Endodermal cell (in vitro differentiated cells): ENCODE results near the gene MEF2B. TPM values are rescaled to one million over a fixed set of nuclear protein-coding genes. Genes with fewer than 3 reads are reported as not detected.
"Not testable (repeated sequence)": the region's sequence is repeated elsewhere in the genome, so short reads cannot be mapped to it uniquely, and the experiment has no call there.

Experiments
- DNase-seq: peaks from one replicate; pipeline ENCODE4 v3.0.0-alpha.2; 2017
- H3K27ac ChIP-seq: 2 replicates; pipeline ENCODE4 v1.5.1; 2013; ENCODE audit warnings: mild to moderate bottlenecking, low read depth, low read length, moderate library complexity
- H3K27me3 ChIP-seq: 2 replicates; pipeline ENCODE4 v1.6.1; 2013; ENCODE audit warnings: mild to moderate bottlenecking, low read length, moderate library complexity; ENCODE audit not compliant: insufficient read depth, control insufficient read depth, poor library complexity, severe bottlenecking
- H3K36me3 ChIP-seq: 2 replicates; pipeline ENCODE4 v1.7.0; 2013; ENCODE audit warnings: mild to moderate bottlenecking, low read length, moderate library complexity; ENCODE audit not compliant: control insufficient read depth, insufficient read depth
- H3K4me1 ChIP-seq: one replicate; pipeline ENCODE4 v1.7.0; 2013; ENCODE audit warnings: low read length; ENCODE audit not compliant: control insufficient read depth, insufficient read depth
- H3K4me3 ChIP-seq: 2 replicates; pipeline ENCODE4 v1.5.1; 2013; ENCODE audit warnings: mild to moderate bottlenecking, low read length, moderate library complexity
- H3K9ac ChIP-seq: 2 replicates; pipeline ENCODE4 v1.6.1; 2013; ENCODE audit warnings: mild to moderate bottlenecking, low read length, moderate library complexity; ENCODE audit not compliant: poor library complexity, severe bottlenecking; ENCODE audit errors: extremely low read depth
- H3K9me3 ChIP-seq: 2 replicates; pipeline ENCODE4 v1.6.1; 2013; ENCODE audit warnings: mild to moderate bottlenecking, low read length, moderate library complexity; ENCODE audit not compliant: control insufficient read depth
- H3K27ac Mint-ChIP-seq: 2 replicates; pipeline ENCODE4 v1.8.0; 2020; ENCODE audit warnings: mixed read lengths
- H3K27me3 Mint-ChIP-seq: 2 replicates; pipeline ENCODE4 v1.8.0; 2021; ENCODE audit warnings: mild to moderate bottlenecking, mixed read lengths; ENCODE audit not compliant: insufficient read depth
- H3K36me3 Mint-ChIP-seq: 2 replicates; pipeline ENCODE4 v1.8.0; 2020; ENCODE audit warnings: low read depth, mixed read lengths
- H3K4me1 Mint-ChIP-seq: 2 replicates; pipeline ENCODE4 v1.8.0; 2020; ENCODE audit warnings: mixed read lengths
- H3K4me3 Mint-ChIP-seq: 2 replicates; pipeline ENCODE4 v1.8.0; 2020; ENCODE audit warnings: mild to moderate bottlenecking, moderate library complexity, mixed read lengths
- H3K9me3 Mint-ChIP-seq: 2 replicates; pipeline ENCODE4 v1.8.0; 2020; ENCODE audit warnings: mild to moderate bottlenecking, mixed read lengths
- WGBS, 2 experiments: methylation state at CpG; one replicate each; pipeline versions ENCODE4 v1.1.5 to v1.1.7; 2013; ENCODE audit warnings: missing lambda C conversion rate in 2 of 2, mixed read lengths in 1 of 2; ENCODE audit not compliant: insufficient coverage in 1 of 2, insufficient read length in 1 of 2; 5-methylcytosine and 5-hydroxymethylcytosine counted together
- total RNA-seq, 2 donors: library from RNA; stranded (reverse); fragmentation: NEBNext Ultra II Directional in 1 of 2; extraction: Animal tissue kit (Norgen Biotek cat#: 25700) in 1 of 2; gene quantifications; 2 replicates in 1 of 2; 3 replicates in 1 of 2; pipeline ENCODE4 v1.2.1, GENCODE V29; 2021
- TF ChIP-seq, protein P1 (sequence below): fragments of 200-600 bp; sonication (generic); conservative IDR thresholded peaks from 2 replicates; pipeline ENCODE4 v1.5.0; 2021; ENCODE audit warnings: antibody characterized with exemption, mild to moderate bottlenecking

Gene MEF2B
- total RNA-seq, 2 donors from 2014 or later: 1.2 to 1.6 TPM

DNA sequence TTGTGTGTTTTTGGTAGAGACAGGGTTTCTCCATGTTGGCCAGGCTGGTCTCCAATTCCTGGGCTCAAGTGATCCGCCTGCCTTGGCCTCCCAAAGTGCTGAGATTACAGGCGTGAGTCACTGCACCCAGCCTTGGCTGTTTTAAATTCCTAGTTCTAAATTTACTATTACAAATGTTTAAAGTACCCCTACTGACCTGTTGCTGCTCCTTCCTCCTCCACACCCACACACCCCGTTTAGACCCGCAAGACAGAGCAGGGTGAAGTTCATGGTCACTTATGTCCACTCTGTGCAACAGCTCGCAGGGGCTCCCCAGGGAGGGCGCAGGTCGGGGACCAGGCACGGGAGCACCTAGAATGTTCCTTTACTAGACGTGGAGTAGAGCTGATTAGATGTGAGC, 60.5 kb downstream of the MEF2B start:
- H3K36me3 ChIP-seq: no peaks in the 10 kb centered on the region
- peaks cover 3% of the 10 kb centered on the region for H3K36me3 Mint-ChIP-seq
- DNase-seq: peak; percentile 40
- no peak overlapping the region for H3K4me3 ChIP-seq
- no peak overlapping the region for H3K27ac ChIP-seq
- no peaks in the 10 kb centered on the region for H3K9me3 ChIP-seq
- TF ChIP-seq, protein P1, sequence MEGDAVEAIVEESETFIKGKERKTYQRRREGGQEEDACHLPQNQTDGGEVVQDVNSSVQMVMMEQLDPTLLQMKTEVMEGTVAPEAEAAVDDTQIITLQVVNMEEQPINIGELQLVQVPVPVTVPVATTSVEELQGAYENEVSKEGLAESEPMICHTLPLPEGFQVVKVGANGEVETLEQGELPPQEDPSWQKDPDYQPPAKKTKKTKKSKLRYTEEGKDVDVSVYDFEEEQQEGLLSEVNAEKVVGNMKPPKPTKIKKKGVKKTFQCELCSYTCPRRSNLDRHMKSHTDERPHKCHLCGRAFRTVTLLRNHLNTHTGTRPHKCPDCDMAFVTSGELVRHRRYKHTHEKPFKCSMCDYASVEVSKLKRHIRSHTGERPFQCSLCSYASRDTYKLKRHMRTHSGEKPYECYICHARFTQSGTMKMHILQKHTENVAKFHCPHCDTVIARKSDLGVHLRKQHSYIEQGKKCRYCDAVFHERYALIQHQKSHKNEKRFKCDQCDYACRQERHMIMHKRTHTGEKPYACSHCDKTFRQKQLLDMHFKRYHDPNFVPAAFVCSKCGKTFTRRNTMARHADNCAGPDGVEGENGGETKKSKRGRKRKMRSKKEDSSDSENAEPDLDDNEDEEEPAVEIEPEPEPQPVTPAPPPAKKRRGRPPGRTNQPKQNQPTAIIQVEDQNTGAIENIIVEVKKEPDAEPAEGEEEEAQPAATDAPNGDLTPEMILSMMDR: no peak
- no peaks in the 10 kb centered on the region for H3K4me1 ChIP-seq
- H3K27ac Mint-ChIP-seq: no peak overlapping the region
- no peak overlapping the region for H3K9ac ChIP-seq
- H3K27me3 Mint-ChIP-seq: peaks cover 27% of the 10 kb centered on the region
- no peaks in the 10 kb centered on the region for H3K27me3 ChIP-seq
- no peaks in the 10 kb centered on the region for H3K9me3 Mint-ChIP-seq
- 91 to 92% methylated on average over 4 to 9 of the region's 9 CpGs for WGBS, 2 experiments
- peaks cover 16% of the 10 kb centered on the region for H3K4me1 Mint-ChIP-seq
- no peak overlapping the region for H3K4me3 Mint-ChIP-seq

DNA sequence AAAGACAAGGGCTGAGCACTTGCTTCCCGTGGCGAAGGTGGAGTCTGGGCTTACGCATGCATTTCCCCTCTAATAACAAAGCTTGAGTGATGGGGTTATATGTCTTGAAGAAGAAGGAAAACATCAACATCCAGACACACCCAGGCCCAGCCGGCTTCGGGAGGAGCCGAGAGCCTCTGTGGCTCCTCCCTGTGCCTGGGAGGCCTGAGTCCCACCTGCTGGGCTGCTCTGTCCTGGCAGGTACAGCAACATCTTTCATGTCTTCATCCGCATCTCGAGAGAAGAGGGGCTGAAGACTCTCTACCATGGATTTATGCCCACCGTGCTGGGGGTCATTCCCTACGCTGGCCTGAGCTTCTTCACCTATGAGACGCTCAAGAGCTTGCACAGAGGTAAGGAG, 62.4 kb downstream of the MEF2B start:
- Histone ChIP-seq H3K36me3 (no peaks in the 10 kb centered on the region), H3K9ac (no peak overlapping the region), H3K27me3 (no peaks in the 10 kb centered on the region), H3K27ac (no peak overlapping the region), H3K9me3 (no peaks in the 10 kb centered on the region), H3K4me1 (no peaks in the 10 kb centered on the region), H3K4me3 (no peak overlapping the region)
- TF ChIP-seq, protein P1: no peak
- Mint-ChIP-seq H3K36me3 (peaks cover 3% of the 10 kb centered on the region), H3K9me3 (no peaks in the 10 kb centered on the region), H3K27ac (no peak overlapping the region), H3K27me3 (peaks cover 25% of the 10 kb centered on the region), H3K4me1 (peaks cover 14% of the 10 kb centered on the region), H3K4me3 (no peak overlapping the region)
- DNase-seq: peak; percentile 68
- WGBS, 2 experiments: 84 to 89% methylated on average over 11 of the region's 11 CpGs

GRCh38 chr19:19106938-19107337, 63.1 kb downstream of the MEF2B start:
- H3K4me1 ChIP-seq, H3K9me3 Mint-ChIP-seq, H3K27me3 ChIP-seq, H3K36me3 Mint-ChIP-seq, H3K27ac ChIP-seq, H3K9ac ChIP-seq, DNase-seq, H3K36me3 ChIP-seq, H3K9me3 ChIP-seq, H3K4me3 ChIP-seq, H3K27ac Mint-ChIP-seq, H3K4me3 Mint-ChIP-seq: not testable (repeated sequence)
- 95 to 97% methylated on average over 6 to 7 of the region's 7 CpGs for WGBS, 2 experiments
- H3K4me1 Mint-ChIP-seq: peaks cover 14% of the 10 kb centered on the region
- peaks cover 21% of the 10 kb centered on the region for H3K27me3 Mint-ChIP-seq

GRCh38 chr19:19106056-19106551, 64.0 kb downstream of the MEF2B start:
- H3K4me1 Mint-ChIP-seq: peaks cover 14% of the 10 kb centered on the region
- no peak overlapping the region for H3K9ac ChIP-seq
- H3K27me3 Mint-ChIP-seq: peaks cover 14% of the 10 kb centered on the region
- H3K27me3 ChIP-seq: no peaks in the 10 kb centered on the region
- TF ChIP-seq, protein P1: no peak
- WGBS, 2 experiments: 41 to 48% methylated on average over 14 to 25 of the region's 25 CpGs
- H3K4me1 ChIP-seq: no peaks in the 10 kb centered on the region
- peak overlapping the region; percentile 91 for H3K27ac Mint-ChIP-seq
- peak overlapping the region; percentile 77 for H3K27ac ChIP-seq
- H3K9me3 ChIP-seq: no peaks in the 10 kb centered on the region
- H3K36me3 ChIP-seq: no peaks in the 10 kb centered on the region
- H3K36me3 Mint-ChIP-seq: peaks cover 3% of the 10 kb centered on the region
- peak; percentile 83 for DNase-seq
- H3K9me3 Mint-ChIP-seq: no peaks in the 10 kb centered on the region
- peak overlapping the region; percentile 69 for H3K4me3 Mint-ChIP-seq
- H3K4me3 ChIP-seq: peak overlapping the region; percentile 47
